ENCODE measurements around the gene FRAT2. TPM values are rescaled to one million over a fixed set of nuclear protein-coding genes. Genes with fewer than 3 reads are reported as not detected.

FRAT2 gene
- total and polyA plus RNA-seq, 2 donors (not counting 3 experiments of a cell fraction or from before 2014, with no cell fraction given): 6.6 to 11.3 TPM

DNA sequence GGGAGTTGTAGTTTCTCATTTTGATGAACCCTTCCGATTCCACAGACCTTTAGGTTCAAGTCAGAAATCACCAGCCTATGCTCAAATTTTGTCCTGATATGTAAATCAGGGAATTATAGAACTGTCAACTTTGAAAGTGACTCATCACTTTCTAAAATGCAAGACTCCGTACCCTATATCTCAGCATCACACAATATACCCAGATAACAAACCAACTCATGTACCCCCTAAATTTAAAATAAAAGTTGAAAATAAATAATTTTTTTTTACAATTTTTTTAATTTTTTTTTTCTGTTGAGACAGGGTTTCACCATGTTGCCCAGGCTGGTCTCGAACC is 41.7 kb downstream of the FRAT2 start:
- CTCF ChIA-PET: interaction anchor here (1.2 to 3.4 kb wide), 5 partner anchors 9 to 220 kb away, joined by 3 to 27 read pairs (median 6); partner anchors contain the start of gene FRAT2
- dilution Hi-C loops (cut with MboI; ENCODE audit: extremely low pct_ligation_motif_present, low sequenced_read_pairs): no loop called here
- no peaks in the 10 kb centered on the region for H3K9me3 ChIP-seq (replicated peaks; ENCODE audit: control insufficient read depth, insufficient read depth, low read length)

DNA sequence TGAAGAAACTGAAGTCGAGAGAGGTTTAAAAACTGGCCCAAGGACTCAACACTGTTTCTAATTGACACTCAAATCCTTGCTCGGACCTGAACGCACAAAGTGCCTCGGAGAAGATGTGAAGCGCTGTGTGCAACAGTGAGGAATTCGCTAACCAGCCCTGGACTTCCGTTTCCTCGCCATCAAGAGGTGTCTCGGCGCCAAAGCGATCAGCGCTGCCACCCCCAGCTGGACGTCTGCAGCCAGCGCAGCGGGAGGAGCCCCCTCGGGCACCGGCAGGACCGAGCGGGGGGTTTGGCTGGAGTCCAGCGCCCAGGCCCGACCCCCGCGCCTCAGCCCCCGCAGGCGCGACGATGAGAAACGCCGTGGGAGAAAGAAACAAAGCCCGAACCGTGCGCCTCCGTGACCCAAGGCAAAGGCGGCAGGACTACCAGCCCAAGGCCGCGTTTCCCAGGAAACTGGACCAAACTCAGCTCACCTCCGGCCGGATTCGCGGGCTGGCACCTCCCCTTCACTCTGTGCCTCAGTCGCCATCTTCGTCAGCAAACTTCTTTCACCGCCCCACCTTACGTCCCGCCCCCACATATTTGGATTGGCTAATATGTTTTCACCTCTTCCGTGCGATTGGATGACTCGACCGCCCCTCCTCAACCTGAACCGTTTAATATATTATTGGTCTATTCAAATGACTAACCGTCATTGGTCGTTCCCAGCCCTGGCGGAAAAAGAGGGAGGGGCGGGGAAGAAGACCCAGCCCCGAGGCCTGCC is 42.2 kb downstream of the FRAT2 start, which contains the start of gene ARHGAP19:
Gene ARHGAP19 (minus strand): TSS at position 541 of the 765 bp plus-strand sequence. CDS start 10 bp downstream, at position 531.
- no peaks in the 10 kb centered on the region for H3K4me1 ChIP-seq (ENCODE audit: control insufficient read depth, extremely low read depth, insufficient read depth, low read length)
- DNase-seq (ENCODE audit: low read depth, low spot score) (peak; percentile 99), FAIRE-seq (peak; percentile 95)
- H3K36me3 ChIP-seq (ENCODE audit: control insufficient read depth in 2 of 2, extremely low read depth in 1 of 2, insufficient read depth in 2 of 2, low read length in 2 of 2): no peaks in the 10 kb centered on the region
- H3K4me2 ChIP-seq (ENCODE audit: insufficient read depth, low read length): peak within 1 kb of the TSS; percentile 96
- peak within 1 kb of the TSS; percentile 83 for H3K9ac ChIP-seq (replicated peaks; ENCODE audit: extremely low read depth, insufficient read depth, low read length)
- H4K20me1 ChIP-seq (replicated peaks; ENCODE audit: control insufficient read depth, extremely low read depth, insufficient read depth, low read length): no peaks in the 10 kb centered on the region
- no peaks in the 10 kb centered on the region for H3K27me3 ChIP-seq (ENCODE audit: control insufficient read depth in 2 of 2, insufficient read depth in 2 of 2, low read length in 2 of 2)
- H3K79me2 ChIP-seq (ENCODE audit: control insufficient read depth, insufficient read depth, low read length): peaks cover 18% of the 10 kb centered on the region
- no peaks in the 10 kb centered on the region for H3K9me1 ChIP-seq (replicated peaks; ENCODE audit: control insufficient read depth, extremely low read depth, insufficient read depth, low read length)
- H3K9me3 ChIP-seq (replicated peaks; ENCODE audit: control insufficient read depth, insufficient read depth, low read length): no peaks in the 10 kb centered on the region
- CTCF ChIA-PET: interaction anchor here (1.2 to 3.4 kb wide), 6 partner anchors 10 to 219 kb away, joined by 3 to 27 read pairs (median 7); partner anchors contain the start of gene FRAT2
- intact Hi-C loops (cut with micrococcal nuclease) (loop anchor here (1.0 kb wide), 2 partner anchors 27 to 41 kb away; partner anchors contain the start of gene FRAT1), dilution Hi-C loops (cut with MboI; ENCODE audit: extremely low pct_ligation_motif_present, low sequenced_read_pairs) (no loop called here)
- H3K27ac ChIP-seq (ENCODE audit: insufficient read depth, low read depth, low read length): peak within 1 kb of the TSS; percentile 85
- POLR2A ChIA-PET: interaction anchor here (0.9 kb wide), 1 partner anchor 109 kb away, joined by 3 read pairs; the partner anchor contains the start of gene RRP12
- BruUV-seq (replicated peaks): TSS peak; percentile 72
- H3K4me3 ChIP-seq (replicated peaks in 1 of 3; ENCODE audit: insufficient read depth in 1 of 3, low read depth in 1 of 3, low read length in 3 of 3): peak within 1 kb of the TSS; percentile 59 to 88 (median 65)
- H2AFZ ChIP-seq (ENCODE audit: low read depth, low read length): peak within 1 kb of the TSS; percentile 21
- TF ChIP-seq, protein P1, sequence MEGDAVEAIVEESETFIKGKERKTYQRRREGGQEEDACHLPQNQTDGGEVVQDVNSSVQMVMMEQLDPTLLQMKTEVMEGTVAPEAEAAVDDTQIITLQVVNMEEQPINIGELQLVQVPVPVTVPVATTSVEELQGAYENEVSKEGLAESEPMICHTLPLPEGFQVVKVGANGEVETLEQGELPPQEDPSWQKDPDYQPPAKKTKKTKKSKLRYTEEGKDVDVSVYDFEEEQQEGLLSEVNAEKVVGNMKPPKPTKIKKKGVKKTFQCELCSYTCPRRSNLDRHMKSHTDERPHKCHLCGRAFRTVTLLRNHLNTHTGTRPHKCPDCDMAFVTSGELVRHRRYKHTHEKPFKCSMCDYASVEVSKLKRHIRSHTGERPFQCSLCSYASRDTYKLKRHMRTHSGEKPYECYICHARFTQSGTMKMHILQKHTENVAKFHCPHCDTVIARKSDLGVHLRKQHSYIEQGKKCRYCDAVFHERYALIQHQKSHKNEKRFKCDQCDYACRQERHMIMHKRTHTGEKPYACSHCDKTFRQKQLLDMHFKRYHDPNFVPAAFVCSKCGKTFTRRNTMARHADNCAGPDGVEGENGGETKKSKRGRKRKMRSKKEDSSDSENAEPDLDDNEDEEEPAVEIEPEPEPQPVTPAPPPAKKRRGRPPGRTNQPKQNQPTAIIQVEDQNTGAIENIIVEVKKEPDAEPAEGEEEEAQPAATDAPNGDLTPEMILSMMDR (IDR thresholded peaks at IDR 0.05; ENCODE audit: extremely low read depth in 1 of 2, insufficient read depth in 1 of 2, low read depth in 1 of 2, low read length in 2 of 2): peak; percentile 17 to 33
- TF ChIP-seq GATA2 (IDR thresholded peaks at IDR 0.05; ENCODE audit: insufficient read depth, insufficient read length, low read depth, low read length) (no peak), EZH2 (IDR thresholded peaks at IDR 0.05; ENCODE audit: borderline replicate concordance, low read depth, low read length, severe bottlenecking) (no peak), POLR2AphosphoS5 (IDR thresholded peaks at IDR 0.05; ENCODE audit: insufficient read depth, low read depth, low read length) (peak; percentile 52), POLR2A (IDR thresholded peaks at IDR 0.05; ENCODE audit: low read depth, low read length) (peak; percentile 85)

More for the DNA sequence above, 41.7 kb downstream of the FRAT2 start:
- Histone ChIP-seq H3K4me3 (replicated peaks in 1 of 3; ENCODE audit: insufficient read depth in 1 of 3, low read depth in 1 of 3, low read length in 3 of 3) (no peak overlapping the region), H3K36me3 (ENCODE audit: control insufficient read depth in 2 of 2, extremely low read depth in 1 of 2, insufficient read depth in 2 of 2, low read length in 2 of 2) (no peaks in the 10 kb centered on the region), H3K27ac (ENCODE audit: insufficient read depth, low read depth, low read length) (no peak overlapping the region), H2AFZ (ENCODE audit: low read depth, low read length) (no peak overlapping the region), H3K9me1 (replicated peaks; ENCODE audit: control insufficient read depth, extremely low read depth, insufficient read depth, low read length) (no peaks in the 10 kb centered on the region), H3K79me2 (ENCODE audit: control insufficient read depth, insufficient read depth, low read length) (peaks cover 18% of the 10 kb centered on the region), H4K20me1 (replicated peaks; ENCODE audit: control insufficient read depth, extremely low read depth, insufficient read depth, low read length) (no peaks in the 10 kb centered on the region), H3K9ac (replicated peaks; ENCODE audit: extremely low read depth, insufficient read depth, low read length) (no peak overlapping the region), H3K4me1 (ENCODE audit: control insufficient read depth, extremely low read depth, insufficient read depth, low read length) (no peaks in the 10 kb centered on the region), H3K4me2 (ENCODE audit: insufficient read depth, low read length) (peak overlapping the region; percentile 49), H3K27me3 (ENCODE audit: control insufficient read depth in 2 of 2, insufficient read depth in 2 of 2, low read length in 2 of 2) (no peaks in the 10 kb centered on the region)
- DNase-seq (ENCODE audit: low read depth, low spot score) (no peak), FAIRE-seq (no peak)
- POLR2A ChIA-PET: interaction anchor here (0.9 kb wide), 1 partner anchor 108 kb away, joined by 3 read pairs; the partner anchor contains the start of gene RRP12
- intact Hi-C loops (cut with micrococcal nuclease): loop anchor here (1.0 kb wide), 2 partner anchors 26 to 40 kb away; partner anchors contain the start of gene FRAT1
- no TSS peak for BruUV-seq (replicated peaks)
- TF ChIP-seq, protein P2, sequence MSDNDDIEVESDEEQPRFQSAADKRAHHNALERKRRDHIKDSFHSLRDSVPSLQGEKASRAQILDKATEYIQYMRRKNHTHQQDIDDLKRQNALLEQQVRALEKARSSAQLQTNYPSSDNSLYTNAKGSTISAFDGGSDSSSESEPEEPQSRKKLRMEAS (IDR thresholded peaks at IDR 0.05; ENCODE audit: insufficient read depth, insufficient read length): no peak
- TF ChIP-seq JUN (IDR thresholded peaks at IDR 0.05; ENCODE audit: borderline replicate concordance, insufficient read depth, insufficient read length, low read depth): peak; percentile 11

Measured in endothelial cell of umbilical vein (primary cell).